Muscle of arm (tissue), 12 donors: Measurements from ENCODE around the gene ITGAE. TPM values are rescaled to one million over a fixed set of nuclear protein-coding genes. Genes with fewer than 3 reads are reported as not detected.
A peak's percentile ranks its signal among the peaks of the same experiment; 100 is the strongest.

ENCODE experiments used
- DNase-seq: peaks from one replicate; pipeline ENCODE4 v3.0.0-alpha.2; 2013
- polyA plus RNA-seq, 12 donors: library from polyadenylated mRNA; unstranded; fragments of 120-200 nt; gene quantifications; one replicate each; pipeline ENCODE4 v1.2.1, GENCODE V29; 2013; ENCODE audit not compliant: insufficient read length in 12 of 12

Gene ITGAE
- polyA plus RNA-seq, 12 donors = 14.2 to 38.6 (median 31.7) TPM; not detected in 1

DNA sequence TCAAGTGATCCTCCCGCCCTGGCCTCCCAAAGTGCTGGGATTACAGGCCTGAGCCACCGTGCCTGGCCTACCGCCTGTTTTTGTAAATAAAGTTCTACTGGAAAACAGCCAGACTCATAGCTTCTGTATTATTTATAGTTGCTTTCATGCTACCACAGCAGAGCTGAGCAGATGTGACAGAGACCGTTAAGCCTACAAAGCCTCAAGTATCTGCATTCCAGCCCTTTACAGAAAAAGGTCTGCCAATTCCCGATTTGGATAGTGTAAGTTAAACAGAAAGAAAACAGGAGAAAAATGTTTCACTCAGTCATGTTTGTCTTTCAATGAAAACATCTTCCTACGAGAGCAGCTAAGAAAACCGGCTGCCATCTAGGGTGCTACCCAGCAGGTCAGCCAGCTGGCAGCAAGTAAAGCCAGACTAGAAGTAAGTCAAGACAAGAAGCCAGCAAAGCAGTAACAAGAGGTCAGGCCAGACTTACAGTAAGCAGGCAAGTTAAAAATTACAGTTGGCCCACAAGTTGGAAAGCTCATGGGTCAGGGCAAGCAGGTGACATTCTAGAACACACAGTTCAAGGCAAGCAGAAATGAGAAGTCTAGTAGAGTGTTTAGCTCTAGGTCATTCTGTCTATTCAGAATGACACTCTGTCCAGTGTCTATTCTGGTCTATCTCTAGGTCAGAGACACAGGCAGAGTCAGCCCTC, 27.3 kb upstream of the ITGAE start:
- DNase-seq = no peak

DNA sequence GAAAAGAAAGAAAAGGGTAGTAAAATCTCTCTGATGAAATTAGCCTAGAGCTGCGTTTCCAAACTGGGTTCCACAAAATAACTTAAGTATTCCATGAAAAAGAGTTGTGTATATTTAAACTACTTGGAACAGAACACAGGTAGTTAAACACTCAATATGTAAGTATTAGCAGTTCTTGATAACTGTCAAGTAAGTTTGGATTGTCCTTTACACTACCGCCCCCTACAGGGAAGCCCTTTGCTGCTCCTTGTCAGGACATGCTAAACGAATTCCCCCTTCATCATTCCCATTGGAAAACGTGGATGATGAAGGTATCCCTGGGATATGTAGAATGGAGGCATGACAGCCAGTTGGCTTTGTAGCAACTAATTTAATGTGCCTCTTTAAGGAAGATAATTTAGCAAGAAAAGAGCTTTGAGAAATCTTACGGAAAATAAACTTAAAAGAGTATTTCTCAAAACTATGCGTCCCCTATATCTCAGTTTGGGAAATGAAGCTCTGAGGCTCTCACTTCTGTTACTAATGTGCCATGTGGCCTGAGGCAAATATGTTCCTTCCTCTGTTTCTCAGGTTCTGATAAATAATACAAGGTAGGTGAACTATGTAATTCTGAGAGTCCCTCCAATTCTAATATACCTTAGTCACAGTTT, 26.3 kb upstream of the ITGAE start:
- DNase-seq = peak; percentile 43

DNA sequence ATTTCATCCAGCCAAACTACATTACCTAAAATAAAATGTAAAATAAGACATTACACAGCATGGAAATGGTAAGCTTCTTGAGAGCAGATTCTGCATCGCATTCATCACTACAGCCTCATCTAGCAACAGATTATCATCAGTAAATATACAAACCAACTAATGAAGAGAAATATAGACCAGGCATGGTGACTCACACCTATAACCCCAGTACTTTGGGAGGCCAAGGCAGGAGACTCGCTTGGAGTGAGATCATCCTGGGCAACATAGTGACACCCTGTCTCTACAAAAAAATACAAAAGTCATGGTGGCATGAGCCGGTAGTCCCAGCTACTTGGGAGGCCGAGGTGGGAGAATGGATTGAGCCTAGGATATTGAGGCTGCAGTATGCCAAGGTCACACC, 25.2 kb upstream of the ITGAE start:
- no peak for DNase-seq

- no peak for DNase-seq
Measured at GRCh38 chr17:3821101-3821500, 20.1 kb upstream of the ITGAE start.

DNA sequence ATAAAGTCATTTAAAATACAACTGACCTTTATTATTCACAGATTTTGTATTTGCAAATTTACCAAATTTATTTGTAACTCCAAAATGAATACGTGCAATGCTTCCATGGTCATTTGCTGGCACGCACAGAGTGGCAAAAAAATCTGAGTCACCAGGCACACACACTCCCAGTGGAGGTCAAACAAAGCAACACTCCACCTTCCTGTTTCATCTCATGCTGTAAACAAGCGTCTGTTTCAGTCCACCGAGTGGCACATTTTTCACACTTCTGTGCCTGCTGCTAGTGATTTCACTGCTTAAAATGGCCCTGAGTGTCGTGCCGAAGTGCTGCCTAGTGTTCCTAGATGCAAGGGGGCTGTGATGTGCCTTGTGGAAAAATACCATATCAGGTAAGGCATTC, 17.8 kb upstream of the ITGAE start:
- DNase-seq = no peak

- DNase-seq = no peak
Measured at GRCh38 chr17:3817851-3818605, 17.0 kb upstream of the ITGAE start.

- DNase-seq = no peak
Measured at GRCh38 chr17:3815925-3816324, 14.9 kb upstream of the ITGAE start.

GRCh38 chr17:3815122-3815521, 14.1 kb upstream of the ITGAE start:
- DNase-seq = no peak

- DNase-seq = no peak
Measured at GRCh38 chr17:3814361-3814760, 13.4 kb upstream of the ITGAE start.

DNA sequence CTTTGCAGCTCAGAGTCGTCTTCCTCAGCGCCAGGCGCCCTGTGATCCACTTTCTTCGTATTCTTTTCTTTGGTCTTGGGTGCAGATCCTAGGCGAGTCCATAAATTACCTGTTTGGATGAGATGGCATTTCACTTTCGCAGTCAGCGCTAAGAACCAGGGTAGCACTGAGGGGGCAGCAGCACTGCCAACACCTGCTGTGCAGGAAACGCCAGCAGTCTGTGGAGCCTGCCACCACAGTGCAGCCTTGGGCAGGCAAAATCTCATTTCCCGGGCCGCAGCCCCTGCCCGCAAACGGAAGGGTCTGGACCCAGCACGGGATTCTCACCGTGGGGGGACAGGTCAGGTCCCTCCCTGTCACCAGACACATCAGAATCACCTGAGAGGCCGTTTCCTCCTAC, 12.2 kb upstream of the ITGAE start:
- no peak for DNase-seq

- DNase-seq = no peak
Measured at GRCh38 chr17:3812771-3813170, 11.8 kb upstream of the ITGAE start.

- DNase-seq = no peak
Measured at GRCh38 chr17:3812284-3812683, 11.3 kb upstream of the ITGAE start.

DNA sequence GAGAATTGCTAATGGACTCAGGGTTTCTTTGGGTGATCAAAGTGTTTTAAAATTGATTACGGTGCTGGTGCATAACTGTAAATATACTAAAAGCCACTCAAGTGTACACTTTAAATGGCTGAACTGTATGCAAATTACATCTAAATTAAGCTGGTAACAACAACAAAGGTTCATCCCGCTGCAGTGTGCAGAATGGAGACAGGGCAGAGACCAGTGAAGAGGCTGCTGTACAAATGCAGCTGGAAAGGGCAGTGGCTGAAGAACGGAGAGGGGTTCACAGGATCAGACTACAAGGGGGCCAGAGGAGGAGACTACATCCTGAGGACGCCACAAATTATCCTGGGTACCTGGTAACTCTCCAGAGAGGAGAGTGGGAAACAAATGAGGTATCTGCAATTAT, 9.0 kb upstream of the ITGAE start:
- no peak for DNase-seq

DNA sequence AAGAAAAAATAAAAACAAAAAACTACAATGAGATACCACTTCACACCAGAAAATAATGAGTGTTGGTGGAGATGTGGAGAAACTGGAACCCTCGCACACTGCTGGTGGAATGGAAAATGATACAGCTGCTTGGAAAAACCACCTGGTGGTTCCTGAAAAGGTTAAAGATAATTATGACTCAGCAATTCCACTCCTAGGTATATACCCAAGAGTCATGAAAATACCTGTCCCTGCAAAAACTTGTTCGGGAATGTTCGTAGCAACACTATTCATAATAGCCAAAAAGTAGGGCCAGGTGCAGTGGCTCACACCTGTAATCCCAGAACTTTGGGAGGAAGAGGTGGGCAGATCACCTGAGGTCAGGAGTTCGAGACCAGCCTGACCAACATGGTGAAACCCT, 8.1 kb upstream of the ITGAE start:
- no peak for DNase-seq

GRCh38 chr17:3808701-3809100, 7.7 kb upstream of the ITGAE start:
- DNase-seq = no peak

GRCh38 chr17:3805581-3805980, 4.6 kb upstream of the ITGAE start:
- no peak for DNase-seq

DNA sequence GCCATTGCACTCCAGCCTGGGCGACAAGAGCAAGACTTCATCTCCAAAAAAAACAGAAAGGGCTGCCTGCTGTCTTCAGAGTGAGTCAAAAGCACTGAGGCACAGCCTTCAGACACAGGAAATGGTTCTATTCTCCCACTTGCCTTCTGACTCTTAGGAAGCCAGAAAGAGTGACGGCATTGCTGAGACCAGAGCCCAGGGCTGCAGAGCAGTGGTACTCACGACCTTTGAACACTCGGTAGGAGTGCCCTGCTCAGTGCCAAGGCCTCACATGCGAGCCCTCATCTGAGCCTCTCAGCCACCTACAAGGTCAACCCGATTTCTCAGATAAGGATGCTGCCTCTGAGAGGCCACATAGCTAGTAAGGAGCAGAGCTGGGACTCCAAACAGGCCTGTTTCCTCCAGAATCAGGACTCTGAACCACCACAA, 3.5 kb upstream of the ITGAE start:
- DNase-seq = no peak

GRCh38 chr17:3803308-3803640, 2.3 kb upstream of the ITGAE start:
- no peak for DNase-seq

- peak; percentile 38 for DNase-seq
Measured at GRCh38 chr17:3802461-3803307, 1.7 kb upstream of the ITGAE start.

- no peak for DNase-seq
Measured at GRCh38 chr17:3801792-3802191, 804 bp upstream of the ITGAE start.

- no peak for DNase-seq
Measured at GRCh38 chr17:3801347-3801746, 359 bp upstream of the ITGAE start.
